ENCODE results near the gene PREX1.

- TF ChIP-seq, protein P1, sequence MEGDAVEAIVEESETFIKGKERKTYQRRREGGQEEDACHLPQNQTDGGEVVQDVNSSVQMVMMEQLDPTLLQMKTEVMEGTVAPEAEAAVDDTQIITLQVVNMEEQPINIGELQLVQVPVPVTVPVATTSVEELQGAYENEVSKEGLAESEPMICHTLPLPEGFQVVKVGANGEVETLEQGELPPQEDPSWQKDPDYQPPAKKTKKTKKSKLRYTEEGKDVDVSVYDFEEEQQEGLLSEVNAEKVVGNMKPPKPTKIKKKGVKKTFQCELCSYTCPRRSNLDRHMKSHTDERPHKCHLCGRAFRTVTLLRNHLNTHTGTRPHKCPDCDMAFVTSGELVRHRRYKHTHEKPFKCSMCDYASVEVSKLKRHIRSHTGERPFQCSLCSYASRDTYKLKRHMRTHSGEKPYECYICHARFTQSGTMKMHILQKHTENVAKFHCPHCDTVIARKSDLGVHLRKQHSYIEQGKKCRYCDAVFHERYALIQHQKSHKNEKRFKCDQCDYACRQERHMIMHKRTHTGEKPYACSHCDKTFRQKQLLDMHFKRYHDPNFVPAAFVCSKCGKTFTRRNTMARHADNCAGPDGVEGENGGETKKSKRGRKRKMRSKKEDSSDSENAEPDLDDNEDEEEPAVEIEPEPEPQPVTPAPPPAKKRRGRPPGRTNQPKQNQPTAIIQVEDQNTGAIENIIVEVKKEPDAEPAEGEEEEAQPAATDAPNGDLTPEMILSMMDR (IDR thresholded peaks at IDR 0.05) = no peak
- no peak for TF ChIP-seq TCF7L2 (IDR thresholded peaks at IDR 0.05; ENCODE audit: low read depth, low read length)
These were observed 82.5 kb downstream of the PREX1 start for GRCh38 chr20:48745330-48745729.

Data from Panc1 (cell line).